ENCODE data around the gene VWDE.
"Not testable (repeated sequence)": the region's sequence is repeated elsewhere in the genome, so short reads cannot be mapped to it uniquely, and the experiment has no call there.

VWDE gene

DNA sequence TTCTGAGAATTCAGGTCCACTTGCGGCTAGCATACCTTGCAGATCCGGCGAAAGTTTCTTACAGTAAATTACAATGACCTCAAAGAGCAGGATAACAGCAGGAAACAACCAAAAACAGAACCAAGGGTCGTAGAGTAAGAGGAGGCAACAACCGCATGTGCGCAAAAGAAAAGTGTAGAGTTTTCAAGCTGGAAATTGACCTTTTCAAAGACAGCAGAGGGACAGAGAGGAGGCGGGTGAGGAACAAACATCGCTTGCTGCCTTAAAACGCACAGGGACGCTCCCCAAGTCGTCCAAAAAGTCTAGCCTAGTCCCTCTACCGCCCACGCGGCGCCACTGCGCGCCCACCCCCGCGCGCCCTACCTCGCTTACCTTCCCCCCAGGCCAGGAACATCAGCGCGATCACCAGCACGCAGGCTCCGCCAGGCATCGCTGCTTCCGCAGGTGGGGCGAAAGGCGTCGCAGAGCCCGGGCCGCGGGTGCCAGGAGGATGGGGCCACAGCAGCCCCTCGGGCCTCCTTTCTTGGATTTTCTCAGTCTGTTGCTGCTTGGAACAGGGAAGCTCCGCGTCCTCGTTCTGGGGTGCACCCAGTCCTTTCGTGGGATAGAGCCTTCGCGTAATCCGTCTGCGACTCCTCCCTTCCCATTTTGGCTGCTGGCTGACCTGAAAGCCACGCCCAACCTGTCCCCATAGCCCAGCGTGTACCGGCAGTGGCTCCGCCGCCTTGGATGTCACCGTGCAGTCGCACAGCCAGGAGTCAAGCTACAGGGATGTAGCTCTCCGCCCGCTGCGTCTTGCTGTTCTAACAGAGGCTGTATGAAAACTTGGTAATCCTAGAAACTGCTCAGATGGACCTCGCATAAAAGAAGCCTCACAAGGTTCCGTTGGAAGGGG, at the start of gene VWDE:
Gene VWDE, minus strand, starts transcription at position 579 of the 895 bp plus-strand sequence. Its CDS starts 149 bp downstream, at position 430.
- intact Hi-C loops (cut with DNase I): no loop called here
- peak; percentile 35 to 88 (median 69) for DNase-seq

DNA sequence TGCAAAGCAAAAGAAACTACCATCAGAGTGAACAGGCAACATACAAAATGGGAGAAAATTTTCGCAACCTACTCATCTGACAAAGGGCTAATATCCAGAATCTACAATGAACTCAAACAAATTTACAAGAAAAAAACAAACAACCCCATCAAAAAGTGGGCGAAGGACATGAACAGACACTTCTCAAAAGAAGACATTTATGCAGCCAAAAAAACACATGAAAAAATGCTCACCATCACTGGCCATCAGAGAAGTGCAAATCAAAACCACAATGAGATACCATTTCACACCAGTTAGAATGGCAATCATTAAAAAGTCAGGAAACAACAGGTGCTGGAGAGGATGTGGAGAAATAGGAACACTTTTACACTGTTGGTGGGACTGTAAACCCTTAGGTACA, 49.5 kb upstream of the VWDE start:
- DNase-seq; intact Hi-C loops (cut with DNase I): not testable (repeated sequence)

DNA sequence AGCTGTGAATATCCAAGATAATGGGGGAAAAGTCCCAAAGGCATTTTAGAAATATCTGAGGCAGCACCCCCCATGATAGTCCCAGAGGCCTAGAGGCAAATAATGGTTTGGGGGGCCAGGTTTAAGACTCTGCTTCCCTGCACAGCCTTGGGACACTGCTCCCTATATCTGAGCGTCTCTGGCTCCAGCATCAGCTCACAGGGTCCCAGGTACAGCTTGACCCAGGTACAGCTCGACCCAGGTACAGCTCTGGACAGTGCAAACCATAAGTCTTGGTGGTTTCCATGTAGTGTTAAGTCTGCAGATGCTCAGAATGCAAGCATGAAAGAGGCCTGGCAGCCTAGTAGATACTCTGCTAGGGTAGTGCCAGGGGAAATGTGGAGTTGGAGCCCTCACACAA, 47.0 kb upstream of the VWDE start:
- DNase-seq: no peak

DNA sequence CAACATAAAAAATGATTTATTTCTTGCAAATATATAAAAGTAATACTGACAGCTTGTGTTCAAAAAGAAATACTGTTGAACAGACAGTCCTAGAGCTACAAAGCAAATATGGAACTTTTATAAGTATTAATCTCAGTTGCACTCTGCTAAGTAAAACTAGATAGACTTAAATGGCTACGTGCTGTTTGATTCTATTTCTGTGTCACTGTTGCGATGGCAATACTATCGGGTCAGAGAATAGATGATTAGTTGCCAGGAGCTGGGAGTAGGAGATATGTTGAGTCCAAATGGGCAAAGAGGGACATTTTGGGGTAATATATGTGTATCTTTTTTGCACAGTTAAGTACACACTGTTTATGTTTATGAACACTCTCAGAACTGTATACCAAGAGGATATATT, 41.1 kb upstream of the VWDE start:
- intact Hi-C loops (cut with DNase I): no loop called here
- no peak for DNase-seq

More for the DNA sequence above, 47.0 kb upstream of the VWDE start:
- intact Hi-C loops (cut with DNase I): no loop called here

GRCh38 chr7:12440229-12440628, 36.6 kb upstream of the VWDE start:
- intact Hi-C loops (cut with DNase I): no loop called here
- DNase-seq: no peak

- peak in 30 of 42 donors; percentile 7 to 61 (median 24) for DNase-seq
- intact Hi-C loops (cut with DNase I): no loop called here
Observed at GRCh38 chr7:12436896-12437535, 33.4 kb upstream of the VWDE start.

- no peak for DNase-seq
- intact Hi-C loops (cut with DNase I): no loop called here
Observed at GRCh38 chr7:12436126-12436525, 32.5 kb upstream of the VWDE start.

GRCh38 chr7:12434012-12434642, 30.5 kb upstream of the VWDE start:
- intact Hi-C loops (cut with DNase I): no loop called here
- DNase-seq: no peak

GRCh38 chr7:12431886-12432556, 28.4 kb upstream of the VWDE start:
- intact Hi-C loops (cut with DNase I): no loop called here
- DNase-seq: no peak

- no peak for DNase-seq
- intact Hi-C loops (cut with DNase I): no loop called here
Observed at GRCh38 chr7:12425311-12425710, 21.6 kb upstream of the VWDE start.

GRCh38 chr7:12423997-12424745, 20.5 kb upstream of the VWDE start:
- intact Hi-C loops (cut with DNase I): no loop called here
- DNase-seq: no peak

DNA sequence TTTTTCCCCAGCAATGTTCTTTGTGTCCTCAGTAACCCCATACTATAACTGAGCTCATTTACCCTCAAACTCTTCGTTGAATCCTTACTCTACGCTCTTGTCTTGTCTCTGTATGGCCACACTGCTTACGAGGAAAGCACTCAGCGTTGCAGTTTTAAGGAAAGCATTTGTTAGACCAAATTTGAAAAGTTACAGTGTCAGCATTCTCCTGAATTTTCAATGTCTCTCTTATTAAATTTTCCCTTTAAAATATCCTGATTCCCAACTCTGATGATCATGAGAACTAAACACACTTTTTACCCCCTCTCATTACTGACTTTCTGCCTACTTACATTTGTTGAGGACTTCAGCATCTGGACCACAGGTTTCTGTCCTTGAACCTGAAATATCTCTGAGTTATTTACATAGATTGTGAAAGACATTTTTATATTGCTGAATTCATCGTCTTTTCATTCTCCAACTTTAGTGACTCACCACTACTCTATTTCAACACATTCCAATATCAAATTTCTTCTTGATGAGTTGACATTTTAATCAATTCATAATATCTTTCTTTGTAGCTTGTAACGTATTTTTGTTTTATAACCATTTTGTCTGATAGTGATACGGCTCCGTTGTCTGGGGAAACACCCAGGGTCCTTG, 19.8 kb upstream of the VWDE start:
- DNase-seq: no peak
- intact Hi-C loops (cut with DNase I): no loop called here

GRCh38 chr7:12422554-12423320, 19.1 kb upstream of the VWDE start:
- DNase-seq: no peak
- intact Hi-C loops (cut with DNase I): no loop called here

- DNase-seq: no peak
- intact Hi-C loops (cut with DNase I): no loop called here
Observed at GRCh38 chr7:12418452-12418851, 14.8 kb upstream of the VWDE start.

- intact Hi-C loops (cut with DNase I): no loop called here
- no peak for DNase-seq
Observed at GRCh38 chr7:12415072-12415471, 11.4 kb upstream of the VWDE start.

DNA sequence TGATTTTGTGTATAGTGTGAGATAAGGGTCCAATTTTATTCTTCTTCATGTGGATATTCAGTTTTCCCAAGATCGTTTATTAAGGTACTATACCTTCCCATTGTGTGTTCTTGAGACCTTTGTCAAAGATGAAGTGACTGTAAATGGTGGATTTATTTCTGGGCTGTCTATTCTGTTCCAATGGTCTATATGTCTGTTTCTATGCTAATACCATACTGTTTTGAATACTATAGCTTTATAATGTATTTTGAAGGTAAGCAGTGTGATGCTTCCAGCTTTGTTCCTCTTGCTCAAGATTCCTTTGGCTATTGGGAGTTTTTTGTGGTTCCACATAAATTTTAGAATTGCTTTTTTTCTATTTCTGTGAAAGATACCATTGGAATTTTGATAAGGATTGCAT, 8.7 kb upstream of the VWDE start:
- no peak for DNase-seq
- intact Hi-C loops (cut with DNase I): no loop called here

DNA sequence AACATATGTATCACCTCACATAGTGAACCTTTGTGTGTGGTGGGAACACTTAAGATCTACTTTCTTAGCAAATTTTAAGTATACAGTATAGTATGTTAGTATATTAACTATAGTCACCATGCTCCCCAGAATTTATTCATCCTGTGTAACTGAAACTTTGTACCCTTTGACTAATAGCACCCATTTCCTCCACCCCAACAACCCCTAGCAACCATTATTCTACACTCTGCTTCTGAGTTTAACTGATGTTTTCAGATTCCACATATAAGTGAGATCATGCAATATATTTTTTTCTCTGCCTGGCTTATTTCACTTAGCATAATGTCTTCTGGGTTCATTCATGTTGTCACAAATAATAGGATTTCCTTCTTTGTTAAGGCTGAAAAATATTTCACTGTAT, 6.9 kb upstream of the VWDE start:
- intact Hi-C loops (cut with DNase I): no loop called here
- DNase-seq: no peak

Data from head of caudate nucleus (tissue), 42 donors.